CD8-positive, alpha-beta memory T cell (primary cell): Measurements from ENCODE around the gene PRDM12. TPM values are rescaled to one million over a fixed set of nuclear protein-coding genes. Genes with fewer than 3 reads are reported as not detected.
A peak's percentile ranks its signal among the peaks of the same experiment; 100 is the strongest.

Source experiments
- CTCF ChIA-PET: fragments of 350-600 bp; sonication (Branson Sonifier 250); formaldehyde crosslinking; loops from one replicate; lab custom pipeline; 2021; ENCODE audit warnings: antibody characterized with exemption; lab: Charles Lee
- POLR2A ChIA-PET: fragments of 350-600 bp; sonication (Branson Sonifier 250); formaldehyde crosslinking; loops from one replicate; lab custom pipeline; 2021; ENCODE audit warnings: antibody characterized with exemption; lab: Charles Lee
- DNase-seq, 5 donors: peaks; one replicate each; pipeline versions ENCODE4 v3.0.0 to v3.0.0-alpha.2; 2020 to 2022; ENCODE audit warnings: mixed read lengths in 1 of 5
- H3K27ac ChIP-seq: one replicate; pipeline ENCODE4 v1.7.0; 2013; ENCODE audit warnings: low read depth, mild to moderate bottlenecking, low read length, moderate library complexity
- H3K27me3 ChIP-seq: 2 replicates; pipeline ENCODE4 v1.7.0; 2013; ENCODE audit warnings: low read length, mild to moderate bottlenecking; ENCODE audit not compliant: insufficient read depth, poor library complexity, severe bottlenecking
- H3K36me3 ChIP-seq: 2 replicates; pipeline ENCODE4 v1.7.0; 2013; ENCODE audit warnings: mild to moderate bottlenecking, low read length, moderate library complexity; ENCODE audit not compliant: insufficient read depth
- H3K4me1 ChIP-seq: 2 replicates; pipeline ENCODE4 v1.7.0; 2013; ENCODE audit warnings: mild to moderate bottlenecking, low read length, moderate library complexity; ENCODE audit not compliant: insufficient read depth
- H3K4me3 ChIP-seq: 2 replicates; pipeline ENCODE4 v1.7.0; 2013; ENCODE audit warnings: mild to moderate bottlenecking, low read length
- H3K9me3 ChIP-seq: 2 replicates; pipeline ENCODE4 v1.7.0; 2013; ENCODE audit warnings: mild to moderate bottlenecking, low read length
- H3K27ac Mint-ChIP-seq, 8 donors: one replicate each; pipeline ENCODE4 v1.8.0; 2020 to 2021; ENCODE audit warnings: mixed read lengths in 8 of 8, mild to moderate bottlenecking in 6 of 8, inconsistent platforms in 3 of 8, moderate library complexity in 3 of 8
- H3K27me3 Mint-ChIP-seq, 2 donors: one replicate each; pipeline ENCODE4 v1.8.0; 2020 to 2021; ENCODE audit warnings: mixed read lengths in 2 of 2, mild to moderate bottlenecking in 1 of 2, moderate library complexity in 1 of 2
- H3K36me3 Mint-ChIP-seq, 3 donors: one replicate each; pipeline ENCODE4 v1.8.0; 2020 to 2021; ENCODE audit warnings: mixed read lengths in 3 of 3, inconsistent platforms in 1 of 3, mild to moderate bottlenecking in 1 of 3
- H3K4me1 Mint-ChIP-seq, 3 donors: one replicate each; pipeline ENCODE4 v1.8.0; 2020 to 2021; ENCODE audit warnings: mixed read lengths in 3 of 3, inconsistent platforms in 1 of 3, mild to moderate bottlenecking in 1 of 3
- H3K4me3 Mint-ChIP-seq, 7 donors: one replicate each; pipeline ENCODE4 v1.8.0; 2020 to 2021; ENCODE audit warnings: mixed read lengths in 7 of 7, mild to moderate bottlenecking in 6 of 7, moderate library complexity in 4 of 7, inconsistent platforms in 2 of 7
- H3K9me3 Mint-ChIP-seq, 5 donors: one replicate each; pipeline ENCODE4 v1.8.0; 2020 to 2022; ENCODE audit warnings: mixed read lengths in 5 of 5, mild to moderate bottlenecking in 3 of 5, moderate library complexity in 2 of 5, inconsistent platforms in 1 of 5
- polyA plus RNA-seq: library from polyadenylated mRNA; unstranded; fragments of 300-500 nt; fragmentation: Illumina TruSeq; gene quantifications from one replicate; pipeline ENCODE4 v1.2.3, GENCODE V29; 2021
- total RNA-seq, 2 experiments: library from RNA; stranded (reverse); gene quantifications; one replicate each; pipeline ENCODE4 v1.2.3, GENCODE V29; 2021

PRDM12 gene
- total and polyA plus RNA-seq, 3 experiments from 2014 or later, result 0.11 TPM; not detected in 2

GRCh38 chr9:130639866-130640555, 24.4 kb upstream of the PRDM12 start:
- ChIA-PET CTCF (no interaction called here), POLR2A (no interaction called here)
- Mint-ChIP-seq H3K4me1 (no peaks in the 10 kb centered on the region), H3K27me3 (no peaks in the 10 kb centered on the region), H3K36me3 (peaks cover 6 to 35% (median 11%) of the 10 kb centered on the region in 3 donors), H3K27ac (no peak overlapping the region), H3K4me3 (no peak overlapping the region), H3K9me3 (no peaks in the 10 kb centered on the region)
- DNase-seq, result no peak
- no peaks in the 10 kb centered on the region for H3K4me1 ChIP-seq
- H3K9me3 ChIP-seq, result no peaks in the 10 kb centered on the region
- no peaks in the 10 kb centered on the region for H3K36me3 ChIP-seq
- H3K4me3 ChIP-seq, result no peak overlapping the region
- no peak overlapping the region for H3K27ac ChIP-seq
- no peaks in the 10 kb centered on the region for H3K27me3 ChIP-seq

- Histone ChIP-seq H3K4me3 (no peak overlapping the region), H3K4me1 (no peaks in the 10 kb centered on the region), H3K36me3 (no peaks in the 10 kb centered on the region), H3K27ac (no peak overlapping the region), H3K9me3 (no peaks in the 10 kb centered on the region), H3K27me3 (no peaks in the 10 kb centered on the region)
- CTCF ChIA-PET, result no interaction called here
- Mint-ChIP-seq H3K4me1 (no peaks in the 10 kb centered on the region), H3K27me3 (no peaks in the 10 kb centered on the region), H3K27ac (no peak overlapping the region), H3K36me3 (peaks cover 8 to 31% (median 10%) of the 10 kb centered on the region in 3 donors), H3K4me3 (no peak overlapping the region), H3K9me3 (peaks cover 0 to 3% (median 3%) of the 10 kb centered on the region in 5 donors)
- no peak for DNase-seq
- POLR2A ChIA-PET, result no interaction called here
Measured at GRCh38 chr9:130640681-130641080, 23.7 kb upstream of the PRDM12 start.

GRCh38 chr9:130642926-130643325, 21.5 kb upstream of the PRDM12 start:
- ChIA-PET POLR2A (no interaction called here), CTCF (no interaction called here)
- Histone ChIP-seq H3K4me3 (no peak overlapping the region), H3K4me1 (no peaks in the 10 kb centered on the region), H3K27ac (no peak overlapping the region), H3K36me3 (no peaks in the 10 kb centered on the region), H3K27me3 (no peaks in the 10 kb centered on the region), H3K9me3 (no peaks in the 10 kb centered on the region)
- no peak overlapping the region for H3K4me3 Mint-ChIP-seq
- H3K27ac Mint-ChIP-seq, result no peak overlapping the region
- no peak for DNase-seq
- H3K27me3 Mint-ChIP-seq, result peaks cover 3 to 4% of the 10 kb centered on the region in 2 donors
- peaks cover 0 to 12% (median 6%) of the 10 kb centered on the region in 5 donors for H3K9me3 Mint-ChIP-seq
- H3K36me3 Mint-ChIP-seq, result peaks cover 6 to 14% (median 12%) of the 10 kb centered on the region in 3 donors
- H3K4me1 Mint-ChIP-seq, result no peaks in the 10 kb centered on the region

- Mint-ChIP-seq H3K27ac (no peak overlapping the region), H3K27me3 (peaks cover 15 to 31% of the 10 kb centered on the region in 2 donors), H3K4me1 (no peaks in the 10 kb centered on the region), H3K36me3 (peaks cover 0 to 6% (median 0%) of the 10 kb centered on the region in 3 donors), H3K9me3 (peaks cover 0 to 5% (median 2%) of the 10 kb centered on the region in 5 donors), H3K4me3 (no peak overlapping the region)
- Histone ChIP-seq H3K36me3 (no peaks in the 10 kb centered on the region), H3K9me3 (no peaks in the 10 kb centered on the region), H3K4me1 (no peaks in the 10 kb centered on the region), H3K27ac (no peak overlapping the region), H3K4me3 (no peak overlapping the region), H3K27me3 (no peaks in the 10 kb centered on the region)
- CTCF ChIA-PET, result interaction anchor here (1.2 kb wide), 1 partner anchor 1662 kb away, joined by 3 read pairs; no protein-coding TSS in a partner anchor
- POLR2A ChIA-PET, result no interaction called here
- no peak for DNase-seq
Measured at GRCh38 chr9:130651221-130651620, 13.2 kb upstream of the PRDM12 start.

GRCh38 chr9:130651752-130652151, 12.6 kb upstream of the PRDM12 start:
- Histone ChIP-seq H3K9me3 (no peaks in the 10 kb centered on the region), H3K27me3 (no peaks in the 10 kb centered on the region), H3K4me1 (no peaks in the 10 kb centered on the region), H3K4me3 (no peak overlapping the region), H3K27ac (no peak overlapping the region), H3K36me3 (no peaks in the 10 kb centered on the region)
- H3K27ac Mint-ChIP-seq, result no peak overlapping the region
- H3K36me3 Mint-ChIP-seq, result peaks cover 0 to 3% (median 0%) of the 10 kb centered on the region in 3 donors
- peaks cover 0 to 3% (median 2%) of the 10 kb centered on the region in 5 donors for H3K9me3 Mint-ChIP-seq
- no peak overlapping the region for H3K4me3 Mint-ChIP-seq
- H3K27me3 Mint-ChIP-seq, result peaks cover 18 to 34% of the 10 kb centered on the region in 2 donors
- no peak for DNase-seq
- POLR2A ChIA-PET, result no interaction called here
- H3K4me1 Mint-ChIP-seq, result no peaks in the 10 kb centered on the region
- CTCF ChIA-PET, result interaction anchor here (1.4 kb wide), 1 partner anchor 32 kb away, joined by 4 read pairs; no protein-coding TSS in a partner anchor

GRCh38 chr9:130654879-130655278, 9.5 kb upstream of the PRDM12 start:
- POLR2A ChIA-PET, result no interaction called here
- H3K4me3 Mint-ChIP-seq, result no peak overlapping the region
- H3K9me3 ChIP-seq, result no peaks in the 10 kb centered on the region
- H3K27me3 ChIP-seq, result no peaks in the 10 kb centered on the region
- no peaks in the 10 kb centered on the region for H3K36me3 Mint-ChIP-seq
- no peak overlapping the region for H3K4me3 ChIP-seq
- no peaks in the 10 kb centered on the region for H3K36me3 ChIP-seq
- DNase-seq, result no peak
- H3K27me3 Mint-ChIP-seq, result peaks cover 35 to 53% of the 10 kb centered on the region in 2 donors
- peaks cover 0 to 4% (median 0%) of the 10 kb centered on the region in 5 donors for H3K9me3 Mint-ChIP-seq
- H3K27ac Mint-ChIP-seq, result no peak overlapping the region
- no peaks in the 10 kb centered on the region for H3K4me1 ChIP-seq
- H3K27ac ChIP-seq, result no peak overlapping the region
- peaks cover 0 to 9% (median 1%) of the 10 kb centered on the region in 3 donors for H3K4me1 Mint-ChIP-seq
- CTCF ChIA-PET, result interaction anchor here (1.2 kb wide), 1 partner anchor 52 kb away, joined by 3 read pairs; no protein-coding TSS in a partner anchor

GRCh38 chr9:130658893-130659698, 5.3 kb upstream of the PRDM12 start:
- peaks cover 51 to 62% of the 10 kb centered on the region in 2 donors for H3K27me3 Mint-ChIP-seq

More at GRCh38 chr9:130658893-130659698, 5.3 kb upstream of the PRDM12 start:
- no peaks in the 10 kb centered on the region for H3K9me3 ChIP-seq
- no peaks in the 10 kb centered on the region for H3K36me3 ChIP-seq
- Mint-ChIP-seq H3K4me1 (peaks cover 11 to 35% (median 13%) of the 10 kb centered on the region in 3 donors), H3K27ac (no peak overlapping the region), H3K9me3 (peaks cover 0 to 4% (median 0%) of the 10 kb centered on the region in 5 donors), H3K36me3 (no peaks in the 10 kb centered on the region), H3K4me3 (peak overlapping the region in 1 of 7 donors; percentile 29)
- CTCF ChIA-PET, result no interaction called here
- no peak overlapping the region for H3K4me3 ChIP-seq
- H3K27ac ChIP-seq, result no peak overlapping the region
- POLR2A ChIA-PET, result no interaction called here
- H3K4me1 ChIP-seq, result peaks cover 12% of the 10 kb centered on the region
- DNase-seq, result no peak
- H3K27me3 ChIP-seq, result peaks cover 22% of the 10 kb centered on the region
